GM12878 (cell line): ENCODE results near the gene DUS1L. TPM values are rescaled to one million over a fixed set of nuclear protein-coding genes. Genes with fewer than 3 reads are reported as not detected.
A peak's percentile ranks its signal among the peaks of the same experiment; 100 is the strongest.

ENCODE experiments used
- ATAC-seq: fragments of 200-7000 bp; cut with Tn5 transposase; 3 replicates; pipeline ENCODE4 v1.9.1; 2020; ENCODE audit warnings: mild to moderate bottlenecking, moderate library complexity
- BruUV-seq: library from RNA; stranded (reverse); fragments of 400-500 nt; replicated peaks from 2 replicates; lab custom pipeline; 2021; lab: Mats Ljungman, UMichigan
- CTCF ChIA-PET: fragments of 300-600 bp; sonication (Branson Sonifier 250); formaldehyde crosslinking; extraction: SDS; loops from one replicate; lab custom pipeline; 2021; ENCODE audit warnings: inconsistent platforms; lab: Yijun Ruan, JAX
- POLR2A ChIA-PET: fragments of 350-600 bp; formaldehyde crosslinking; extraction: SDS; loops from one replicate; lab custom pipeline; 2021; ENCODE audit warnings: inconsistent platforms; lab: Charles Lee
- RAD21 ChIA-PET: fragments of 300-600 bp; sonication (Branson Sonifier 250); formaldehyde crosslinking; loops from one replicate; lab custom pipeline; 2023; ENCODE audit warnings: antibody characterized with exemption; ENCODE audit not compliant: unreplicated experiment; lab: Charles Lee
- SMC1A ChIA-PET: fragments of 300-600 bp; sonication (Branson Sonifier 250); formaldehyde crosslinking; loops from one replicate; lab custom pipeline; 2023; ENCODE audit not compliant: unreplicated experiment, uncharacterized antibody; lab: Charles Lee
- DNase-seq: peaks from one replicate; pipeline ENCODE4 v3.0.0-alpha.2; 2011; ENCODE audit warnings: low read depth, low spot score
- FAIRE-seq: peaks from 3 replicates; lab custom pipeline; 2011; peaks lifted over from hg19 to GRCh38; lab: Jason Lieb, UNC
- H2AFZ ChIP-seq: 2 replicates; pipeline ENCODE4 v1.6.0; 2011; ENCODE audit warnings: low read depth, low read length, control low read depth; ENCODE audit not compliant: control insufficient read depth
- H3K27ac ChIP-seq: 2 replicates; pipeline ENCODE4 v1.5.1; 2011; ENCODE audit warnings: control low read depth; ENCODE audit not compliant: control insufficient read depth, insufficient read depth
- H3K27me3 ChIP-seq, 2 experiments: replicated peaks in 1 of 2; 2 replicates each; pipeline versions ENCODE4 v1.6.0 to v1.6.1; 2011; ENCODE audit warnings: low read length in 1 of 2; ENCODE audit not compliant: control insufficient read depth in 2 of 2, insufficient read depth in 2 of 2
- H3K36me3 ChIP-seq, 2 experiments: 2 replicates each; pipeline ENCODE4 v1.5.1; 2011; ENCODE audit warnings: low read length in 1 of 2; ENCODE audit not compliant: control insufficient read depth in 2 of 2, insufficient read depth in 2 of 2
- H3K4me1 ChIP-seq: 2 replicates; pipeline ENCODE4 v1.6.1; 2011; ENCODE audit warnings: mild to moderate bottlenecking, low read length, moderate library complexity, mixed read lengths; ENCODE audit not compliant: control insufficient read depth, insufficient read depth
- H3K4me2 ChIP-seq: 2 replicates; pipeline ENCODE4 v1.6.0; 2011; ENCODE audit warnings: control low read depth; ENCODE audit not compliant: control insufficient read depth, insufficient read depth
- H3K4me3 ChIP-seq: fragments of 200-600 bp; sonication (generic); 2 replicates; pipeline ENCODE4 v1.5.1; 2016
- H3K79me2 ChIP-seq: 2 replicates; pipeline ENCODE4 v1.6.0; 2011; ENCODE audit warnings: low read length; ENCODE audit not compliant: control insufficient read depth, insufficient read depth
- H3K9ac ChIP-seq: 2 replicates; pipeline ENCODE4 v1.8.0; 2011; ENCODE audit warnings: low read length, control low read depth, mixed read lengths; ENCODE audit not compliant: control insufficient read depth, insufficient read depth
- H3K9me3 ChIP-seq: replicated peaks from 3 replicates; pipeline ENCODE4 v1.5.1; 2011; ENCODE audit warnings: mild to moderate bottlenecking, low read length; ENCODE audit not compliant: control insufficient read depth, insufficient read depth
- H4K20me1 ChIP-seq: 2 replicates; pipeline ENCODE4 v1.6.0; 2011; ENCODE audit not compliant: control insufficient read depth, insufficient read depth
- BCL3 ChIP-seq: IDR thresholded peaks from 2 replicates; pipeline ENCODE4 v1.6.1; 2011; ENCODE audit warnings: borderline replicate concordance, low read depth, mild to moderate bottlenecking, moderate library complexity, low read length; ENCODE audit not compliant: insufficient read depth, poor library complexity, severe bottlenecking
- CEBPB ChIP-seq, 2 experiments: fragments of 150-350 bp in 1 of 2; IDR thresholded peaks; 2 replicates each; pipeline ENCODE4 v1.6.1; 2012 to 2014; ENCODE audit warnings: low read depth in 2 of 2, low read length in 2 of 2, borderline replicate concordance in 1 of 2, inconsistent platforms in 1 of 2
- HDAC2 ChIP-seq: fragments of 200-600 bp; sonication (generic); IDR thresholded peaks from 2 replicates; pipeline ENCODE4 v1.6.1; 2017
- MTA3 ChIP-seq: IDR thresholded peaks from 2 replicates; pipeline ENCODE4 v1.6.1; 2012; ENCODE audit warnings: low read length, inconsistent platforms, borderline replicate concordance
- MXI1 ChIP-seq: fragments of 150-350 bp; IDR thresholded peaks from 2 replicates; pipeline ENCODE4 v1.6.1; 2011; ENCODE audit warnings: low read depth, mild to moderate bottlenecking, inconsistent platforms, low read length, improper control_type of control experiment
- PAX8 ChIP-seq: fragments of 450-650 bp; IDR thresholded peaks from 2 replicates; pipeline ENCODE4 v1.6.1; 2017; ENCODE audit warnings: mild to moderate bottlenecking, moderate library complexity
- POLR2A ChIP-seq: IDR thresholded peaks from 2 replicates; pipeline ENCODE4 v1.6.1; 2011; ENCODE audit warnings: low read depth, mild to moderate bottlenecking, low read length
- POLR2AphosphoS5 ChIP-seq: IDR thresholded peaks from 2 replicates; pipeline ENCODE4 v1.6.1; 2011; ENCODE audit warnings: mild to moderate bottlenecking, low read length, inconsistent platforms
- RAD51 ChIP-seq: fragments of 450-650 bp; IDR thresholded peaks from 2 replicates; pipeline ENCODE4 v1.6.1; 2016; ENCODE audit warnings: moderate library complexity, mild to moderate bottlenecking, inconsistent platforms
- TCF7 ChIP-seq: IDR thresholded peaks from 2 replicates; pipeline ENCODE4 v1.6.1; 2014; ENCODE audit warnings: antibody characterized with exemption, borderline replicate concordance
- YY1 ChIP-seq: IDR thresholded peaks from 2 replicates; pipeline ENCODE4 v1.6.1; 2011; ENCODE audit warnings: low read depth, mild to moderate bottlenecking, low read length
- ZNF24 ChIP-seq: fragments of 450-650 bp; IDR thresholded peaks from 2 replicates; pipeline ENCODE4 v1.6.1; 2017; ENCODE audit warnings: antibody characterized with exemption, mild to moderate bottlenecking
- WGBS: methylation state at CpG from one replicate; pipeline ENCODE4 v1.1.6; 2016; ENCODE audit warnings: low lambda C conversion rate; ENCODE audit not compliant: insufficient replicate concordance, insufficient coverage; ENCODE audit errors: missing lambda C conversion rate; 5-methylcytosine and 5-hydroxymethylcytosine counted together
- in situ Hi-C: fragments of 300-500 bp; cut with MboI; formaldehyde crosslinking; loops from 9 replicates; pipeline ENCODE4 v1.14.3; 2018; ENCODE audit warnings: mixed read lengths
- intact Hi-C: fragments of 100-400 bp; cut with micrococcal nuclease; formaldehyde crosslinking; loops from one replicate; pipeline ENCODE4 v1.14.2; 2022; ENCODE audit not compliant: unreplicated experiment
- polyA plus RNA-seq, 11 experiments: library from polyadenylated mRNA; depleted of rRNA in 4 of 11; unstranded in 6 of 11; stranded (reverse) in 5 of 11; fragments of >200 nt; fragmentation: Nextera tagmentation in 4 of 11; fragmentation: Illumina TruSeq in 1 of 11; extraction: Ambion mirVana in 4 of 11; extraction: Trizol in 1 of 11; gene quantifications; 1 replicate in 1 of 11; 2 replicates in 10 of 11; pipeline versions ENCODE4 v1.2.1 to v1.2.3, GENCODE V29; 2011 to 2016; ENCODE audit warnings: inconsistent platforms in 2 of 11, missing spikeins in 2 of 11, low read depth in 1 of 11
- total RNA-seq, 4 experiments: library from RNA; depleted of rRNA in 3 of 4; stranded (reverse); fragments of >200 nt in 3 of 4; fragmentation: Illumina TruSeq in 1 of 4; extraction: Trizol in 1 of 4; gene quantifications; 2 replicates each; pipeline versions ENCODE4 v1.2.1 to v1.2.3, GENCODE V29; 2013 to 2021
- TF ChIP-seq, protein P1 (sequence below): fragments of 450-650 bp; IDR thresholded peaks from 2 replicates; pipeline ENCODE4 v1.6.1; 2017; ENCODE audit warnings: mild to moderate bottlenecking, moderate library complexity

The DUS1L gene
- total and polyA plus RNA-seq, 10 of the 15 experiments (the other 5 are each of a cell fraction or from before 2014, with no cell fraction given) = 6.1 to 157 (median 44.5) TPM

DNA sequence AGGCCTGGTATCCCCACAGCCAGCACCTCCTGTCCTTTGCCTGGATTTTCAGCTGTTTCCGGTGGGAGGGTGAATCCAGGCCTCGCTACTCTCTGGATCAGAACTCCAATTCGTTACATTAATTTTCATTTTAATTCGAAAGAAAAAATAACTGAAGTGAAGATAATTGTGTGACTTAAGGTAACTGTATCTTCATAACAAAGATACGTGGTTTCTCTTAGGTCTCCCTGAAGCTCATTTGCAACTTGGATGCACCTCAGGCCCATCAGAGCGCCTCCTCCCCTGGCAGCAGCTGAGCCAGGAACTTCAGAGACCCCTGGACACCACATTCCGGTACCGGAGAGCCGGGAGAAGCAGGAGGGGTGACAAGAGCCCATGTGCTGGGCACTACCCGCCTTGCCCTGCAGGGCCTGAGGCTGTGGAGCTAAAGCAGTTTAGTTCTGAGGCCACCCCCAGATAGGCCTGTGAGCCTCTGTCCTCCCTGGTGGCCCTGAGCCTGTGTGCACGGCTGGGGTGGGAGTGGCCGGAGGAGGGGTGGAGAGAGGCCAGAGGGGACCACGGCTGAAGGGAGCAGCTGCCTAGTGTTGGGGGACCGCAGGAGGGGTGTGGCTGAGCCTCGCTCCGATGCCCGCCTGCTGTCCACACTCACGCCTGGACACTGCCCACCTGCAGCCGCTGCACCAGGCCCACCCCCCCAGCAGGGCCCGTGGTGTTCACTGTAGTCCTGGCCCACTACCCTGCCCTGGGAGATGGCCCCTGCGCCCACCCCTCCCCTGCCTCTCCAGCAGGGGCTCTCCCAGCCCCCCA lies 11.4 kb upstream of the DUS1L start:
- POLR2A ChIA-PET = no interaction called here
- Histone ChIP-seq H3K27ac (no peak overlapping the region), H3K9me3 (no peaks in the 10 kb centered on the region), H3K36me3 (peaks cover 4 to 23% of the 10 kb centered on the region in 2 experiments; a peak in 3 of 4 replicates), H3K4me1 (no peaks in the 10 kb centered on the region), H2AFZ (no peak overlapping the region), H4K20me1 (no peaks in the 10 kb centered on the region), H3K79me2 (no peaks in the 10 kb centered on the region), H3K27me3 (no peaks in the 10 kb centered on the region), H3K4me2 (no peak overlapping the region), H3K9ac (no peak overlapping the region), H3K4me3 (no peak overlapping the region)
- WGBS = 92% methylated on average over 15 of the region's 21 CpGs
- peak; percentile 47 for ATAC-seq
- CTCF ChIA-PET = interaction anchor here (0.6 kb wide), 1 partner anchor 27 kb away, joined by 3 read pairs; no protein-coding TSS in a partner anchor
- intact Hi-C loops (no loop called here), in situ Hi-C loops (no loop called here)
- TF ChIP-seq RAD51 (no peak), YY1 (no peak), BCL3 (peak; percentile 8), MXI1 (no peak), PAX8 (no peak), ZNF24 (no peak), POLR2A (peak; percentile 74), CEBPB (IDR thresholded peaks at IDR 0.05; ENCODE audit: borderline replicate concordance in 1 of 2, low read depth in 2 of 2, low read length in 2 of 2) (no peak), MTA3 (0 out of 2 replicates have a peak, but pooled peaks have one; percentile 21), TCF7 (no peak), POLR2AphosphoS5 (peak; percentile 57; the same call in 1 of the 2 replicates), HDAC2 (no peak)
- TF ChIP-seq, protein P1, sequence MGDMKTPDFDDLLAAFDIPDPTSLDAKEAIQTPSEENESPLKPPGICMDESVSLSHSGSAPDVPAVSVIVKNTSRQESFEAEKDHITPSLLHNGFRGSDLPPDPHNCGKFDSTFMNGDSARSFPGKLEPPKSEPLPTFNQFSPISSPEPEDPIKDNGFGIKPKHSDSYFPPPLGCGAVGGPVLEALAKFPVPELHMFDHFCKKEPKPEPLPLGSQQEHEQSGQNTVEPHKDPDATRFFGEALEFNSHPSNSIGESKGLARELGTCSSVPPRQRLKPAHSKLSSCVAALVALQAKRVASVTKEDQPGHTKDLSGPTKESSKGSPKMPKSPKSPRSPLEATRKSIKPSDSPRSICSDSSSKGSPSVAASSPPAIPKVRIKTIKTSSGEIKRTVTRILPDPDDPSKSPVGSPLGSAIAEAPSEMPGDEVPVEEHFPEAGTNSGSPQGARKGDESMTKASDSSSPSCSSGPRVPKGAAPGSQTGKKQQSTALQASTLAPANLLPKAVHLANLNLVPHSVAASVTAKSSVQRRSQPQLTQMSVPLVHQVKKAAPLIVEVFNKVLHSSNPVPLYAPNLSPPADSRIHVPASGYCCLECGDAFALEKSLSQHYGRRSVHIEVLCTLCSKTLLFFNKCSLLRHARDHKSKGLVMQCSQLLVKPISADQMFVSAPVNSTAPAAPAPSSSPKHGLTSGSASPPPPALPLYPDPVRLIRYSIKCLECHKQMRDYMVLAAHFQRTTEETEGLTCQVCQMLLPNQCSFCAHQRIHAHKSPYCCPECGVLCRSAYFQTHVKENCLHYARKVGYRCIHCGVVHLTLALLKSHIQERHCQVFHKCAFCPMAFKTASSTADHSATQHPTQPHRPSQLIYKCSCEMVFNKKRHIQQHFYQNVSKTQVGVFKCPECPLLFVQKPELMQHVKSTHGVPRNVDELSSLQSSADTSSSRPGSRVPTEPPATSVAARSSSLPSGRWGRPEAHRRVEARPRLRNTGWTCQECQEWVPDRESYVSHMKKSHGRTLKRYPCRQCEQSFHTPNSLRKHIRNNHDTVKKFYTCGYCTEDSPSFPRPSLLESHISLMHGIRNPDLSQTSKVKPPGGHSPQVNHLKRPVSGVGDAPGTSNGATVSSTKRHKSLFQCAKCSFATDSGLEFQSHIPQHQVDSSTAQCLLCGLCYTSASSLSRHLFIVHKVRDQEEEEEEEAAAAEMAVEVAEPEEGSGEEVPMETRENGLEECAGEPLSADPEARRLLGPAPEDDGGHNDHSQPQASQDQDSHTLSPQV = no peak
- no peak for DNase-seq
- no TSS peak for BruUV-seq
- SMC1A ChIA-PET = no interaction called here
- no peak for FAIRE-seq
- RAD21 ChIA-PET = no interaction called here
